K562 (cell line): ENCODE results near the gene DNAAF3. TPM values are rescaled to one million over a fixed set of nuclear protein-coding genes. Genes with fewer than 3 reads are reported as not detected.

Experiments used
- CBFA2T2 ChIP-seq: fragments of 450-650 bp; conservative IDR thresholded peaks from 2 replicates; pipeline ENCODE4 v1.6.1; 2017; ENCODE audit warnings: mild to moderate bottlenecking
- KLF10 ChIP-seq: fragments of 250-450 bp; sonication (Bioruptor Pico); IDR thresholded peaks from 2 replicates; pipeline ENCODE4 v1.6.1; 2021; ENCODE audit warnings: matching md5 sums
- MITF ChIP-seq: IDR thresholded peaks from 2 replicates; pipeline ENCODE4 v1.6.1; 2014; ENCODE audit warnings: antibody characterized with exemption
- PHTF2 ChIP-seq: fragments of 250-450 bp; sonication (Bioruptor Pico); IDR thresholded peaks from 2 replicates; pipeline ENCODE4 v1.5.0; 2021; ENCODE audit warnings: mild to moderate bottlenecking
- RAD51 ChIP-seq: fragments of 450-650 bp; IDR thresholded peaks from 2 replicates; pipeline ENCODE4 v1.7.1; 2016; ENCODE audit warnings: low read depth, mild to moderate bottlenecking, borderline replicate concordance
- RBM14 ChIP-seq: fragments of 200-400 bp; formaldehyde crosslinking; IDR thresholded peaks from 2 replicates; pipeline ENCODE4 v1.6.1; 2018; ENCODE audit warnings: low read depth, mild to moderate bottlenecking, low read length, moderate library complexity, borderline replicate concordance; ENCODE audit not compliant: insufficient read depth
- REST ChIP-seq, 2 experiments: fragments of 450-650 bp; formaldehyde crosslinking in 1 of 2; IDR thresholded peaks; 2 replicates each; pipeline versions ENCODE4 v1.4.0 to v1.6.1; 2014 to 2020; ENCODE audit warnings: mild to moderate bottlenecking in 2 of 2, borderline replicate concordance in 1 of 2, low read depth in 1 of 2
- ZBTB40 ChIP-seq, 2 experiments: fragments of 450-650 bp in 1 of 2; sonication (generic) in 1 of 2; formaldehyde crosslinking in 1 of 2; IDR thresholded peaks; 2 replicates each; pipeline versions ENCODE4 v1.7.1 to v1.9.0; 2016 to 2022; ENCODE audit warnings: inconsistent platforms in 1 of 2, mild to moderate bottlenecking in 1 of 2, missing genetic modification reagents in 1 of 2
- ZNF586 ChIP-seq: fragments of 450-650 bp; formaldehyde crosslinking; conservative IDR thresholded peaks from 2 replicates; pipeline ENCODE4 v1.4.0; 2020; ENCODE audit warnings: mild to moderate bottlenecking, moderate library complexity
- polyA plus RNA-seq, 8 experiments: library from polyadenylated mRNA; depleted of rRNA in 4 of 8; stranded (reverse) in 5 of 8; unstranded in 3 of 8; fragments of >200 nt; fragmentation: Nextera tagmentation in 2 of 8; fragmentation: Illumina TruSeq in 1 of 8; extraction: Ambion mirVana in 2 of 8; extraction: Trizol in 1 of 8; gene quantifications; 2 replicates each; pipeline versions ENCODE4 v1.2.1 to v1.2.3, GENCODE V29; 2011 to 2014; ENCODE audit warnings: inconsistent platforms in 1 of 8, missing spikeins in 1 of 8
- total RNA-seq, 7 experiments: library from RNA; depleted of rRNA in 6 of 7; stranded (reverse); fragments of >200 nt in 6 of 7; fragmentation: Illumina TruSeq in 2 of 7; extraction: Trizol in 2 of 7; gene quantifications; 2 replicates each; pipeline versions ENCODE4 v1.2.1 to v1.2.3, GENCODE V29; 2011 to 2021; ENCODE audit warnings: low replicate concordance in 1 of 7

Gene DNAAF3
- total and polyA plus RNA-seq, 9 of the 15 experiments (the other 6 are each of a cell fraction or from before 2014, with no cell fraction given) = 21.6 to 61.5 (median 43.0) TPM

- TF ChIP-seq ZBTB40 (IDR thresholded peaks at IDR 0.05) = no peak
- no peak for TF ChIP-seq ZBTB40 (CRISPR knock-in tag; IDR thresholded peaks at IDR 0.05)
- no peak for TF ChIP-seq RBM14
- no peak for TF ChIP-seq PHTF2
- no peak for TF ChIP-seq CBFA2T2
- TF ChIP-seq KLF10 (CRISPR knock-in tag) = no peak
- TF ChIP-seq RAD51 = no peak
- no peak for TF ChIP-seq MITF
- no peak for TF ChIP-seq ZNF586
- TF ChIP-seq REST (IDR thresholded peaks at IDR 0.05; ENCODE audit: borderline replicate concordance) = peak; percentile 88
- no peak for TF ChIP-seq REST (CRISPR knock-in tag; IDR thresholded peaks at IDR 0.05; ENCODE audit: low read depth)
These were observed 9.7 kb upstream of the DNAAF3 start (continued) for GRCh38 chr19:55176076-55176475.
